ENCODE data around the gene CHD6. TPM values are rescaled to one million over a fixed set of nuclear protein-coding genes. Genes with fewer than 3 reads are reported as not detected.
A peak's percentile ranks its signal among the peaks of the same experiment; 100 is the strongest.

The CHD6 gene
- total and polyA plus RNA-seq, 2 of the 13 experiments (the other 11 are each of a cell fraction or from before 2014, with no cell fraction given): 14.4 to 52.0 TPM

DNA sequence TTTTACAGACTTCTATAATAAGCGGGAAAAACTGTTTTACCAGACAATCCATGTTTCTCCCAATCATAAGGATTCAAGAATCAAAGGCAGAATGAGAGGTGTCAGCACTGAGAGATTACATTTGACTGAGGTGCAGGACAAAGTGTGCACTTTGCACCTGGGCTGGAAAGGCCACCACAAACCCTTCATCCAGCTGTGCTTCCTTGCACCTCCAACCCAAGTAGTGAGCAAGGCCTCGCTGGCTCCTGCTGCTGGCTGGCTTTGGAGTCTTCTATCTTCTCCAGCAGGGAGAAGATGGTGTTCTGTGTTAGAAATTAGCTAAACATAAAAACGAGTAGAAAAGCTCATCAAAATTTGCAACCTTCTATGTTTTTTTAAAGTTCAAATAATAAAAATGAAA lies 77.7 kb downstream of the CHD6 start (continued):
- no peak for TF ChIP-seq ZNF563 (CRISPR knock-in tag; IDR thresholded peaks at IDR 0.05)
- TF ChIP-seq ZNF256 (CRISPR knock-in tag; conservative IDR thresholded peaks at IDR 0.05): no peak
- TF ChIP-seq DR1 (CRISPR knock-in tag; IDR thresholded peaks at IDR 0.05): no peak
- TF ChIP-seq MXD4 (CRISPR knock-in tag; IDR thresholded peaks at IDR 0.05): peak; percentile 18; the same call in 1 of the 2 replicates
- TF ChIP-seq HNF4G (IDR thresholded peaks at IDR 0.05; ENCODE audit: borderline replicate concordance, low read depth, low read length): peak; percentile 71; the same call in 1 of the 2 replicates
- peak; percentile 42; the same call in 1 of the 2 replicates for TF ChIP-seq HNF4G (CRISPR knock-in tag; IDR thresholded peaks at IDR 0.05; ENCODE audit: borderline replicate concordance, low read depth)
- peak; percentile 89 for TF ChIP-seq HNF4A (CRISPR knock-in tag; IDR thresholded peaks at IDR 0.05)
- TF ChIP-seq SMARCE1 (IDR thresholded peaks at IDR 0.05; ENCODE audit: borderline replicate concordance): no peak
- 0 out of 2 replicates have a peak, but pooled peaks have one; percentile 38 for TF ChIP-seq KMT2A (CRISPR knock-in tag; IDR thresholded peaks at IDR 0.05)
- no peak for TF ChIP-seq NCOA5 (CRISPR knock-in tag; IDR thresholded peaks at IDR 0.05)
- TF ChIP-seq HNRNPUL1 (IDR thresholded peaks at IDR 0.05; ENCODE audit: low read depth, low read length): no peak
- TF ChIP-seq RAD21 (CRISPR knock-in tag; IDR thresholded peaks at IDR 0.05): 0 out of 2 replicates have a peak, but pooled peaks have one; percentile 15
- TF ChIP-seq ZNF546 (CRISPR knock-in tag; conservative IDR thresholded peaks at IDR 0.05): no peak
- TF ChIP-seq STAG1 (CRISPR knock-in tag; IDR thresholded peaks at IDR 0.05): peak; percentile 19; the same call in 1 of the 2 replicates
- no peak for TF ChIP-seq NPAS2 (CRISPR knock-in tag; IDR thresholded peaks at IDR 0.05; ENCODE audit: borderline replicate concordance)
- TF ChIP-seq, protein P1, sequence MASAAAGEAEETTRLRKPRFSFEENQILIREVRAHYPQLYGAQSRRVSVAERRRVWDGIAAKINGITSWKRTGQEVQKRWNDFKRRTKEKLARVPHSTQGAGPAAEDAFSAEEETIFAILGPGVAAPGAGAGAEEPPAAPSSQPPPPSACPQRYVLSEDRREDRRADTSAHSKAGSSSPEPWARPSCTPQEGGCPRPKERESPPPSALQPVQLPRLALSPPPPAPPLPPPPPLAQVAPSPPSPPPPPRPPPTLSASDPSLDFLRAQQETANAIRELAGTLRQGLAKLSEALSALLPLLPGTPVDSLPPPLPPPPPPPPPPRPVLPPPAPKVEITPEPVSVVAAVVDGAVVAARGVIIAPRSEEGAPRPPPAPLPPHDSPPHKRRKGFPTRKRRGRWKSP (CRISPR knock-in tag; IDR thresholded peaks at IDR 0.05): no peak
- TF ChIP-seq, protein P2, sequence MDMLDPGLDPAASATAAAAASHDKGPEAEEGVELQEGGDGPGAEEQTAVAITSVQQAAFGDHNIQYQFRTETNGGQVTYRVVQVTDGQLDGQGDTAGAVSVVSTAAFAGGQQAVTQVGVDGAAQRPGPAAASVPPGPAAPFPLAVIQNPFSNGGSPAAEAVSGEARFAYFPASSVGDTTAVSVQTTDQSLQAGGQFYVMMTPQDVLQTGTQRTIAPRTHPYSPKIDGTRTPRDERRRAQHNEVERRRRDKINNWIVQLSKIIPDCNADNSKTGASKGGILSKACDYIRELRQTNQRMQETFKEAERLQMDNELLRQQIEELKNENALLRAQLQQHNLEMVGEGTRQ (IDR thresholded peaks at IDR 0.05; ENCODE audit: low read depth, low read length): no peak
- TF ChIP-seq, protein P2 (CRISPR knock-in tag; IDR thresholded peaks at IDR 0.05; ENCODE audit: borderline replicate concordance): no peak
- no peak for TF ChIP-seq ZNF350 (CRISPR knock-in tag; IDR thresholded peaks at IDR 0.05; ENCODE audit: borderline replicate concordance, low read depth)
- 0 out of 2 replicates have a peak, but pooled peaks have one; percentile 44 for TF ChIP-seq ZFP36L1 (CRISPR knock-in tag; IDR thresholded peaks at IDR 0.05)
- no peak for TF ChIP-seq SUZ12 (IDR thresholded peaks at IDR 0.05; ENCODE audit: low read depth, low read length)
- no peak for TF ChIP-seq PHF5A (CRISPR knock-in tag; IDR thresholded peaks at IDR 0.05; ENCODE audit: low read depth, unreplicated experiment)
- no peak for TF ChIP-seq FOXP1 (IDR thresholded peaks at IDR 0.05)
- peak; percentile 26; the same call in 1 of the 2 replicates for TF ChIP-seq FOXP1 (CRISPR knock-in tag; IDR thresholded peaks at IDR 0.05)
- no peak for TF ChIP-seq ZNF768 (CRISPR knock-in tag; IDR thresholded peaks at IDR 0.05)
- no peak for TF ChIP-seq FOXP4 (CRISPR knock-in tag; IDR thresholded peaks at IDR 0.05)
- no peak for TF ChIP-seq CBFB (CRISPR knock-in tag; IDR thresholded peaks at IDR 0.05)
- TF ChIP-seq, protein P3, sequence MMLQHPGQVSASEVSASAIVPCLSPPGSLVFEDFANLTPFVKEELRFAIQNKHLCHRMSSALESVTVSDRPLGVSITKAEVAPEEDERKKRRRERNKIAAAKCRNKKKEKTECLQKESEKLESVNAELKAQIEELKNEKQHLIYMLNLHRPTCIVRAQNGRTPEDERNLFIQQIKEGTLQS (CRISPR knock-in tag; IDR thresholded peaks at IDR 0.05): no peak
- no peak for TF ChIP-seq ZNF10 (CRISPR knock-in tag; IDR thresholded peaks at IDR 0.05; ENCODE audit: borderline replicate concordance, low read depth)

Data from HepG2 (cell line).